Stimulated activated naive B cell treated with anti-CD40 and anti-IgM and Interleukin-4, amounts not matched to agents 10 μg/mL and 1 μg/mL and 100 μg/mL, for 72 hours (primary cell): ENCODE measurements around the gene FKBP4.

ENCODE experiments used
- ATAC-seq, 2 donors: fragments of 150-1000 bp; cut with Tn5 transposase; replicated peaks; 2 replicates each; pipeline ENCODE4 v1.10.0; 2021; ENCODE audit warnings: moderate library complexity in 1 of 2
- DNase-seq: peaks from one replicate; pipeline ENCODE4 v3.0.0; 2021
- H3K27ac Mint-ChIP-seq: one replicate; pipeline ENCODE4 v1.8.0; 2022; ENCODE audit warnings: mild to moderate bottlenecking, mixed read lengths
- H3K27me3 Mint-ChIP-seq, 2 donors: one replicate each; pipeline ENCODE4 v1.8.0; 2022; ENCODE audit warnings: mixed read lengths in 2 of 2
- H3K36me3 Mint-ChIP-seq, 2 donors: one replicate each; pipeline ENCODE4 v1.8.0; 2022; ENCODE audit warnings: mixed read lengths in 2 of 2, mild to moderate bottlenecking in 1 of 2
- H3K4me1 Mint-ChIP-seq, 2 donors: one replicate each; pipeline ENCODE4 v1.8.0; 2022; ENCODE audit warnings: mixed read lengths in 2 of 2, mild to moderate bottlenecking in 1 of 2
- H3K4me3 Mint-ChIP-seq, 2 donors: one replicate each; pipeline ENCODE4 v1.8.0; 2022; ENCODE audit warnings: mild to moderate bottlenecking in 2 of 2, mixed read lengths in 2 of 2, moderate library complexity in 1 of 2
- H3K9me3 Mint-ChIP-seq, 2 donors: one replicate each; pipeline ENCODE4 v1.8.0; 2022; ENCODE audit warnings: mixed read lengths in 2 of 2, mild to moderate bottlenecking in 1 of 2

The FKBP4 gene, protein sequence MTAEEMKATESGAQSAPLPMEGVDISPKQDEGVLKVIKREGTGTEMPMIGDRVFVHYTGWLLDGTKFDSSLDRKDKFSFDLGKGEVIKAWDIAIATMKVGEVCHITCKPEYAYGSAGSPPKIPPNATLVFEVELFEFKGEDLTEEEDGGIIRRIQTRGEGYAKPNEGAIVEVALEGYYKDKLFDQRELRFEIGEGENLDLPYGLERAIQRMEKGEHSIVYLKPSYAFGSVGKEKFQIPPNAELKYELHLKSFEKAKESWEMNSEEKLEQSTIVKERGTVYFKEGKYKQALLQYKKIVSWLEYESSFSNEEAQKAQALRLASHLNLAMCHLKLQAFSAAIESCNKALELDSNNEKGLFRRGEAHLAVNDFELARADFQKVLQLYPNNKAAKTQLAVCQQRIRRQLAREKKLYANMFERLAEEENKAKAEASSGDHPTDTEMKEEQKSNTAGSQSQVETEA

GRCh38 chr12:2794736-2795289 lies at the start of gene FKBP4:
Gene FKBP4, plus strand, starts transcription at chr12:2794970. Its CDS starts 170 bp downstream, at chr12:2795140.
- H3K27me3 Mint-ChIP-seq: no peaks in the 10 kb centered on the region
- no peaks in the 10 kb centered on the region for H3K9me3 Mint-ChIP-seq
- H3K27ac Mint-ChIP-seq: peak within 1 kb of the TSS; percentile 92
- ATAC-seq (peak; percentile 91 to 93), DNase-seq (peak; percentile 81)
- peaks cover 11 to 36% of the 10 kb centered on the region in 2 donors for H3K36me3 Mint-ChIP-seq
- peaks cover 23 to 36% of the 10 kb centered on the region in 2 donors for H3K4me1 Mint-ChIP-seq
- H3K4me3 Mint-ChIP-seq: peak within 1 kb of the TSS; percentile 89 to 92

DNA sequence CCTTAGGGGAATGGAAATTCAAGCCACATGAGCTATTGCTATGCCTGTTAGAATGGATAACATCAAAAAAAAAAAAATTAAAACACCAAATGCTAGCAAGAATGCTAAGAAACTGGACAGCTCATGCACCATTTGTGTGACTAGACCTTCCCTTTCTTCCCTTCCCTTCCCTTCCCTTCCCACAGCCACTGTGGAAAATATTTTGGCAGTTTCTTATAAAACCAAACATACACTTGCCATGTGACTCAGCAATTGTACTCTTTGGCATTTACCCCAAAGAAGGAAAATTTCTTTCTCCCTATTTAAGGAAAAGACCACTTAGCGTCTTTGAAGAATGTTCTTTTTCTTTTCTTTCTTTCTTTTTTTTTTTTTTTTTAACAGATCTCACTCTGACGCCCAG lies 49.1 kb upstream of the FKBP4 start:
- Mint-ChIP-seq H3K4me1 (no peaks in the 10 kb centered on the region), H3K27me3 (peaks cover 13 to 25% of the 10 kb centered on the region in 2 donors), H3K4me3 (no peak overlapping the region), H3K9me3 (peaks cover 0 to 2% of the 10 kb centered on the region in 2 donors), H3K36me3 (no peaks in the 10 kb centered on the region), H3K27ac (no peak overlapping the region)
- ATAC-seq (no peak), DNase-seq (no peak)

DNA sequence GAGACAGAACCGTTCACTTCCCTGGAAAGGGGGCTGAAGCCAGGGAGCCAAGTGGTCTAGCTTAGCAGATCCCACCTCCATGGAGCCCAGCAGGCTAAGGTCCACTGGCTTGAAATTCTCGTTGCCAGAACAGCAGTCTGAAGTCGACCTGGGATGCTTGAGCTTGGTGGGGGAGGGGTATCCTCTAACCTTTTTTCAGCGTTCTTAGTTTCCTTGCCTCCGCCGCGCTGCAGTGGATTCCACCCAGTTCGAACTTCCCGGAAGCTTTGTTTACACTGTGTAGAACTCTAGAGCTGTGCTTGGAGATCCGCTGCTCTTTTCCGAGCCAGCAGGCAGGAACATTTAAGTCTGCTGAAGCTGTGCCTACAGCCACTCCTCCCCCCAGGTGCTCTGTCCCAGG lies 45.2 kb upstream of the FKBP4 start:
- ATAC-seq: no peak
- DNase-seq: no peak
- no peak overlapping the region for H3K27ac Mint-ChIP-seq
- peaks cover 45 to 63% of the 10 kb centered on the region in 2 donors for H3K27me3 Mint-ChIP-seq
- H3K9me3 Mint-ChIP-seq: peaks cover 6 to 10% of the 10 kb centered on the region in 2 donors
- H3K36me3 Mint-ChIP-seq: peaks cover 2 to 6% of the 10 kb centered on the region in 2 donors
- no peak overlapping the region for H3K4me3 Mint-ChIP-seq
- H3K4me1 Mint-ChIP-seq: peaks cover 4 to 7% of the 10 kb centered on the region in 2 donors

DNA sequence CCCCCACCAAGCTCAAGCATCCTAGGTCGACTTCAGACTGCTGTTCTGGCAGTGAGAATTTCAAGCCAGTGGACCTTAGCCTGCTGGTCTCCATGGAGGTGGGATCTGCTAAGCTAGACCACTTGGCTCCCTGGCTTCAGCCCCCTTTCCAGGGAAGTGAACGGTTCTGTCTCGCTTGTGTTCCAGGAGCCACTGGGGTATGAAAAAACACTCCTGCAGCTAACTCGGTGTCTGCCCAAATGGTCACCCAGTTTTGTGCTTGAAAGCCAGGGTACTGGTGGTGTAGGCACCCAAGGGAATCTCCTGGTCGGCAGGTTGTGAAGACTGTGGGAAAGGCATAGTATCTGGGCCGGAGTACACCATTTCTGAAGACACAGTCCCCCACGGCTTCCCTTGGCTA lies 44.6 kb upstream of the FKBP4 start:
- H3K36me3 Mint-ChIP-seq: peaks cover 2 to 6% of the 10 kb centered on the region in 2 donors
- H3K27ac Mint-ChIP-seq: no peak overlapping the region
- no peak overlapping the region for H3K4me3 Mint-ChIP-seq
- DNase-seq (no peak), ATAC-seq (no peak)
- H3K9me3 Mint-ChIP-seq: peaks cover 6 to 10% of the 10 kb centered on the region in 2 donors
- peaks cover 50 to 68% of the 10 kb centered on the region in 2 donors for H3K27me3 Mint-ChIP-seq
- H3K4me1 Mint-ChIP-seq: peaks cover 4 to 7% of the 10 kb centered on the region in 2 donors

GRCh38 chr12:2751230-2751629 lies 43.5 kb upstream of the FKBP4 start:
- Mint-ChIP-seq H3K4me3 (no peak overlapping the region), H3K27me3 (peaks cover 51 to 71% of the 10 kb centered on the region in 2 donors), H3K4me1 (peaks cover 4 to 7% of the 10 kb centered on the region in 2 donors), H3K27ac (no peak overlapping the region), H3K9me3 (peaks cover 5 to 10% of the 10 kb centered on the region in 2 donors), H3K36me3 (peaks cover 2 to 6% of the 10 kb centered on the region in 2 donors)
- DNase-seq: no peak
- ATAC-seq: no peak

DNA sequence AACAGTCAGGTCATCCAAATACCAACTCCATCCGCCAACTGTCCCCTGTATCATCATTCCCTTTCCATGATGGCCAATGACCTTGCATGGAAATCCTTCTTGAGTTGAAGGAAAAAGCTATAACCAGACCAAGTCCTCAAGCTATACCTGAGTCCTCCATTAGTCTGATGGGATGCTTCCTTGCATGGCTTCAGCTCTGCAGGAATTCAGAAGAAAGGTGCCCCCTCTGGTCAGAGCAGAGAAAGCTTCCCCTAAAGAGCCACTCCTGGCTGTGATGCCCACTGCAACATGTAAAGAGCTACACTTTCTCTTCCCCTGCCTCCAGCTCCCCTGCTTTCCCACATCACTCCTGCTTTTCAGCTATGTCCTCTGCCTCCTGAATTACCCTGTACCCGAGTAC lies 43.1 kb upstream of the FKBP4 start:
- H3K27ac Mint-ChIP-seq: no peak overlapping the region
- H3K4me3 Mint-ChIP-seq: no peak overlapping the region
- peaks cover 2 to 8% of the 10 kb centered on the region in 2 donors for H3K36me3 Mint-ChIP-seq
- peaks cover 3 to 10% of the 10 kb centered on the region in 2 donors for H3K9me3 Mint-ChIP-seq
- no peak for DNase-seq
- no peak for ATAC-seq
- H3K4me1 Mint-ChIP-seq: peaks cover 4 to 7% of the 10 kb centered on the region in 2 donors
- peaks cover 53 to 72% of the 10 kb centered on the region in 2 donors for H3K27me3 Mint-ChIP-seq

GRCh38 chr12:2752676-2753371 lies 41.9 kb upstream of the FKBP4 start:
- DNase-seq (peak; percentile 34), ATAC-seq (peak; percentile 89 to 92)
- H3K27me3 Mint-ChIP-seq: peaks cover 62 to 75% of the 10 kb centered on the region in 2 donors
- H3K27ac Mint-ChIP-seq: no peak overlapping the region
- H3K4me3 Mint-ChIP-seq: no peak overlapping the region
- H3K4me1 Mint-ChIP-seq: peaks cover 4 to 7% of the 10 kb centered on the region in 2 donors
- H3K36me3 Mint-ChIP-seq: peaks cover 2 to 10% of the 10 kb centered on the region in 2 donors
- peaks cover 3 to 10% of the 10 kb centered on the region in 2 donors for H3K9me3 Mint-ChIP-seq

DNA sequence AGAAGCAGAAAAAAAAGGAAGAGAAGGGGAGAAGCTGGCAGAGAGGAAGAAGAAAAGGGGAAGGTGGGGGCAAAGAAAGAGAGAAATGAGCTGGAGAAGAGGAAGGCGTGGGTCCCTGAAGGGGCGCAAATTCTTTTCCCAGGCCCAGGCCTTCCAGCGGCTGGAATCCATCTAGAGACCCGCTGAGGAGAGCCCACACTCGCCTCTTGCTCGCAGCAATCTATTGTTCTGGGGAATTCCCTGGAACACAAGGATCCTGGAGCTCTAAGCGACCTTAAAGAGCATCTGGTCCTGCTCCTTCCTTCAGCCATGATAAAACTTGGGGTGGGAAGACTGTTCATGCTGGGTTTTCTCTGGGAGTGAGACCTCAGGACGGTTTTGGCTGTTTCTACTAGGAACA lies 41.2 kb upstream of the FKBP4 start:
- H3K4me3 Mint-ChIP-seq: no peak overlapping the region
- ATAC-seq (no peak), DNase-seq (no peak)
- peaks cover 4 to 7% of the 10 kb centered on the region in 2 donors for H3K4me1 Mint-ChIP-seq
- H3K36me3 Mint-ChIP-seq: peaks cover 2 to 11% of the 10 kb centered on the region in 2 donors
- peaks cover 61 to 72% of the 10 kb centered on the region in 2 donors for H3K27me3 Mint-ChIP-seq
- H3K9me3 Mint-ChIP-seq: peaks cover 3 to 10% of the 10 kb centered on the region in 2 donors
- H3K27ac Mint-ChIP-seq: no peak overlapping the region

- Mint-ChIP-seq H3K4me3 (no peak overlapping the region), H3K27me3 (peaks cover 64 to 71% of the 10 kb centered on the region in 2 donors), H3K36me3 (peaks cover 2 to 13% of the 10 kb centered on the region in 2 donors), H3K4me1 (peaks cover 4 to 7% of the 10 kb centered on the region in 2 donors), H3K9me3 (peaks cover 3 to 10% of the 10 kb centered on the region in 2 donors), H3K27ac (no peak overlapping the region)
- ATAC-seq (no peak), DNase-seq (no peak)
Measured at GRCh38 chr12:2754208-2754607, 40.6 kb upstream of the FKBP4 start.

GRCh38 chr12:2756756-2757155 lies 38.0 kb upstream of the FKBP4 start:
- DNase-seq (no peak), ATAC-seq (no peak)
- peaks cover 3 to 6% of the 10 kb centered on the region in 2 donors for H3K9me3 Mint-ChIP-seq
- no peak overlapping the region for H3K27ac Mint-ChIP-seq
- peaks cover 51 to 60% of the 10 kb centered on the region in 2 donors for H3K27me3 Mint-ChIP-seq
- H3K4me1 Mint-ChIP-seq: peaks cover 4 to 7% of the 10 kb centered on the region in 2 donors
- H3K36me3 Mint-ChIP-seq: peaks cover 2 to 13% of the 10 kb centered on the region in 2 donors
- H3K4me3 Mint-ChIP-seq: no peak overlapping the region

DNA sequence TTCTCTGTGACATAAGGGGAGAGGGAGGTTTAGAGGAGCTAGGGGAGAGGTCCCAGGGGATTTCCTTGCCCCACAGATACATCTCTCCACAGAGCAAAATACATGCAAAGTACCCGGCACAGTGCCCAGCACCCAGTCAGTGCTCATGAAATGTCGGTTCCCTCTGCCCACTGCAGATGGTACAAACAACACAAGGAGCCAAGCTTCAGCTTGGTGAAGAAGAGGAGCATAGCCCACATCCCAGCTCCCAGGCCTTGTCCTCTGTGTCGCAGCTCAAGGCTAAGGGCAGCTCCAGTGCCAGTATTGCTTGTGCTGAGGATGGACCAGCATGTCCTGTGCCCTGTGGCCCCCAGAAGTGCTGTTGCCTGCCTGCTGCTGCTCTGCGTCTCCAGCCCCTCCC lies 35.0 kb upstream of the FKBP4 start:
- peaks cover 30 to 32% of the 10 kb centered on the region in 2 donors for H3K27me3 Mint-ChIP-seq
- no peaks in the 10 kb centered on the region for H3K9me3 Mint-ChIP-seq
- peaks cover 0 to 7% of the 10 kb centered on the region in 2 donors for H3K36me3 Mint-ChIP-seq
- no peaks in the 10 kb centered on the region for H3K4me1 Mint-ChIP-seq
- H3K27ac Mint-ChIP-seq: no peak overlapping the region
- no peak for ATAC-seq
- no peak overlapping the region for H3K4me3 Mint-ChIP-seq
- no peak for DNase-seq

DNA sequence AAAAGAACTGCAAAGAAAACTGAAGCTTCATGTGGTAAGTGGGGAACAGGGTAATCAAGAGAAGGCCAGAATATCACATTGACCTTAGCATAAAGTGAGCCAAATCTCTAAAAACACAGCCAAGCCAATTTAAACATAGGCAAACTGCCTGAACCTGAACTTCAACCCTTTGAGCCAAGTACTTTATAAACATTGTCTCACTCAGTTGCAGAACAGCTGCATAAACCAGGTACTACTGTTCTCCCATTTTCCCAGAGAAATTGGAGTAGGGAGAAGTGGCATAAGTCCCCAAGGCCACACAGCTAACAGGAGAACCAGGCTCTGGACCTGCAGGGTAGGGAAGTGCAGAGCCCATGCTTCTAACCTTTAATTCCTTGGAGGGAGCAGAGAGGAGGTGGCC lies 30.4 kb upstream of the FKBP4 start:
- Mint-ChIP-seq H3K4me3 (no peak overlapping the region), H3K9me3 (no peaks in the 10 kb centered on the region), H3K27me3 (peaks cover 0 to 3% of the 10 kb centered on the region in 2 donors), H3K36me3 (no peaks in the 10 kb centered on the region), H3K27ac (no peak overlapping the region), H3K4me1 (no peaks in the 10 kb centered on the region)
- no peak for ATAC-seq
- no peak for DNase-seq

- no peak overlapping the region for H3K27ac Mint-ChIP-seq
- no peaks in the 10 kb centered on the region for H3K4me1 Mint-ChIP-seq
- ATAC-seq (no peak), DNase-seq (no peak)
- no peaks in the 10 kb centered on the region for H3K36me3 Mint-ChIP-seq
- H3K4me3 Mint-ChIP-seq: no peak overlapping the region
- H3K9me3 Mint-ChIP-seq: no peaks in the 10 kb centered on the region
- peaks cover 0 to 3% of the 10 kb centered on the region in 2 donors for H3K27me3 Mint-ChIP-seq
Measured at GRCh38 chr12:2765052-2765451, 29.7 kb upstream of the FKBP4 start.

GRCh38 chr12:2765608-2766007 lies 29.2 kb upstream of the FKBP4 start:
- Mint-ChIP-seq H3K4me3 (no peak overlapping the region), H3K36me3 (no peaks in the 10 kb centered on the region), H3K4me1 (no peaks in the 10 kb centered on the region), H3K9me3 (peaks cover 2 to 3% of the 10 kb centered on the region in 2 donors), H3K27ac (no peak overlapping the region), H3K27me3 (peaks cover 0 to 3% of the 10 kb centered on the region in 2 donors)
- DNase-seq: no peak
- no peak for ATAC-seq
